Spleen (tissue), 11 donors: ENCODE results near the gene FAM219A. TPM values are rescaled to one million over a fixed set of nuclear protein-coding genes. Genes with fewer than 3 reads are reported as not detected.

Source experiments
- DNase-seq: peaks from one replicate; pipeline ENCODE4 v3.0.0-alpha.2; 2020
- H3K27ac ChIP-seq, 8 donors: fragments of 200-600 bp; sonication (generic) in 7 of 8; 1 replicate in 4 of 8; 2 replicates in 4 of 8; pipeline versions ENCODE4 v1.5.0 to v1.8.0; 2016 to 2021; ENCODE audit warnings: inconsistent platforms in 4 of 8, mild to moderate bottlenecking in 4 of 8, moderate library complexity in 1 of 8
- H3K27me3 ChIP-seq, 7 donors: fragments of 200-600 bp; sonication (generic) in 6 of 7; replicated peaks in 1 of 7; 1 replicate in 4 of 7; 2 replicates in 3 of 7; pipeline versions ENCODE4 v1.5.0 to v1.8.0; 2016 to 2021; ENCODE audit warnings: inconsistent platforms in 3 of 7, mild to moderate bottlenecking in 1 of 7
- H3K36me3 ChIP-seq, 6 donors: fragments of 200-600 bp; sonication (generic) in 5 of 6; 1 replicate in 4 of 6; 2 replicates in 2 of 6; pipeline versions ENCODE4 v1.5.0 to v1.8.0; 2016 to 2021; ENCODE audit warnings: inconsistent platforms in 2 of 6
- H3K4me1 ChIP-seq, 6 donors: fragments of 200-600 bp; sonication (generic) in 5 of 6; 1 replicate in 3 of 6; 2 replicates in 3 of 6; pipeline versions ENCODE4 v1.5.0 to v1.8.0; 2016 to 2021; ENCODE audit warnings: inconsistent platforms in 3 of 6
- H3K4me3 ChIP-seq, 8 donors: fragments of 200-600 bp; sonication (generic) in 7 of 8; 1 replicate in 4 of 8; 2 replicates in 4 of 8; pipeline versions ENCODE4 v1.5.0 to v1.8.0; 2016 to 2021; ENCODE audit warnings: inconsistent platforms in 4 of 8, mild to moderate bottlenecking in 4 of 8, moderate library complexity in 2 of 8
- H3K9me3 ChIP-seq, 8 donors: fragments of 200-600 bp; sonication (generic) in 7 of 8; 1 replicate in 4 of 8; 2 replicates in 4 of 8; pipeline versions ENCODE4 v1.5.0 to v1.8.0; 2016 to 2021; ENCODE audit warnings: inconsistent platforms in 4 of 8
- CTCF ChIP-seq, 11 experiments: fragments of 200-600 bp in 7 of 11; fragments of 450-650 bp in 4 of 11; sonication (generic) in 4 of 11; IDR thresholded peaks in 8 of 11; conservative IDR thresholded peaks in 3 of 11; 1 replicate in 7 of 11; 2 replicates in 4 of 11; pipeline versions ENCODE4 v1.4.0 to v1.8.0; 2016 to 2021; ENCODE audit warnings: antibody characterized with exemption in 11 of 11, inconsistent platforms in 4 of 11, mild to moderate bottlenecking in 1 of 11
- POLR2A ChIP-seq, 3 donors: fragments of 450-650 bp; IDR thresholded peaks; one replicate each; pipeline ENCODE4 v1.5.1; 2017; ENCODE audit warnings: antibody characterized with exemption in 3 of 3, mild to moderate bottlenecking in 1 of 3
- POLR2AphosphoS5 ChIP-seq, 3 donors: sonication (generic); formaldehyde crosslinking; IDR thresholded peaks; one replicate each; pipeline ENCODE4 v1.5.1; 2017; ENCODE audit warnings: antibody characterized with exemption in 3 of 3
- WGBS, 5 donors: extraction: QIAGEN DNeasy Blood & Tissue Kit in 3 of 5; methylation state at CpG; one replicate each; pipeline versions ENCODE4 v1.1.5 to v1.1.7; 2013 to 2018; 5-methylcytosine and 5-hydroxymethylcytosine counted together
- intact Hi-C: fragments of 100-400 bp; cut with DNase I; formaldehyde crosslinking; loops from one replicate; pipeline ENCODE4 v1.15.0; 2023; ENCODE audit warnings: low total_unique reads
- polyA plus RNA-seq, 3 donors: library from polyadenylated mRNA; stranded (reverse); fragments of 200-250 nt; gene quantifications; one replicate each; pipeline ENCODE4 v1.2.1, GENCODE V29; 2013
- total RNA-seq, 7 donors: library from RNA; depleted of rRNA in 3 of 7; stranded (reverse); fragments of >200 nt in 3 of 7; fragmentation: NEBNext Ultra II Directional in 4 of 7; extraction: Animal tissue kit (Norgen Biotek cat#: 25700) in 4 of 7; gene quantifications; one replicate each; pipeline versions ENCODE4 v1.1.0 to v1.2.1, GENCODE V29; 2016 to 2021
- donor health status: healthy with polysubstance abuse.
- donor health status: DM: no; HTN: no; CAD: no; lungs with moderate emphysema.
- donor health status: DM: no; HTN: no; CAD: no.
- donor health status: Bipolar disorder and iron deficiency.
- donor health status: healthy.
- donor health status: DM: no; HTN: no; CAD: no.
- donor health status: DM: yes; HTN: yes; CAD: no.

FAM219A gene
- total and polyA plus RNA-seq, 10 donors = 3.2 to 26.9 (median 11.0) TPM

- no peak for DNase-seq
- H3K27ac ChIP-seq = no peak overlapping the region
- H3K36me3 ChIP-seq = peaks cover 0 to 41% (median 15%) of the 10 kb centered on the region in 6 donors
- intact Hi-C loops = no loop called here
- WGBS, 5 donors = 73 to 80% (median 75%) methylated on average over 7 of the region's 7 CpGs
- no peak overlapping the region for H3K4me3 ChIP-seq
- TF ChIP-seq POLR2A (IDR thresholded peaks at IDR 0.05) (no peak), CTCF (IDR thresholded peaks at IDR 0.05 in 8 of 11, conservative IDR thresholded peaks at IDR 0.05 in 3 of 11) (no peak), POLR2AphosphoS5 (IDR thresholded peaks at IDR 0.05) (no peak)
- H3K27me3 ChIP-seq = peaks cover 0 to 6% (median 0%) of the 10 kb centered on the region in 7 donors
- H3K4me1 ChIP-seq = no peaks in the 10 kb centered on the region
- H3K9me3 ChIP-seq = no peaks in the 10 kb centered on the region
Measured at GRCh38 chr9:34396276-34397214, 61.8 kb downstream of the FAM219A start.

DNA sequence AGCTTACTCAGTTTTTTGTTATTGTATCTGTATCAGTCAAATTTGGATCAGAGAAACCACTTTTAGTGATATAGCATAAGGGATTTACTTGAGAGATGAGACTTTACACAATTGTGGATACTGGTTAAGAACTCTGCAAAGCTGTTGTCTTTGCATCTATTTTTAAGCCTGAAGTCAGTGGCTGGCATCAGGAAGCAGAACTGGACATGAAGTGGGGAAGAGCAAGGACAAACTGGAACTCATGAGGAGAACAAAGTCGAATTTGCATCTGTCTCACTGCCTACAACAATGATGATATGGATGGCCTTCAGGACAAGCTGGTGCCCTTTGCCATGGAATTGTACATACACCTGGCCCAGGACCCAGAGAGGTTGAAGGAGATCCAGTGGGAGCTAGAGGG is 65.9 kb downstream of the FAM219A start:
- no peak overlapping the region for H3K27ac ChIP-seq
- H3K4me1 ChIP-seq = no peaks in the 10 kb centered on the region
- H3K36me3 ChIP-seq = peaks cover 0 to under 1% (median 0%) of the 10 kb centered on the region in 6 donors
- H3K9me3 ChIP-seq = no peaks in the 10 kb centered on the region
- TF ChIP-seq POLR2A (IDR thresholded peaks at IDR 0.05) = no peak
- TF ChIP-seq CTCF (IDR thresholded peaks at IDR 0.05 in 8 of 11, conservative IDR thresholded peaks at IDR 0.05 in 3 of 11) = no peak
- TF ChIP-seq POLR2AphosphoS5 (IDR thresholded peaks at IDR 0.05) = no peak
- H3K27me3 ChIP-seq = peaks cover 0 to 12% (median 0%) of the 10 kb centered on the region in 7 donors
- no peak for DNase-seq
- intact Hi-C loops = no loop called here
- no peak overlapping the region for H3K4me3 ChIP-seq
- 42 to 70% (median 50%) methylated on average over 1 of the region's 1 CpG for WGBS, 5 donors

- WGBS, 5 donors = 55 to 90% (median 76%) methylated on average over 2 to 4 of the region's 4 CpGs
- no peak for DNase-seq
- TF ChIP-seq POLR2AphosphoS5 (IDR thresholded peaks at IDR 0.05) = no peak
- no peak for TF ChIP-seq CTCF (IDR thresholded peaks at IDR 0.05 in 8 of 11, conservative IDR thresholded peaks at IDR 0.05 in 3 of 11)
- no peak for TF ChIP-seq POLR2A (IDR thresholded peaks at IDR 0.05)
- Histone ChIP-seq H3K27ac (no peak overlapping the region), H3K4me1 (no peaks in the 10 kb centered on the region), H3K4me3 (no peak overlapping the region), H3K36me3 (no peaks in the 10 kb centered on the region), H3K9me3 (no peaks in the 10 kb centered on the region), H3K27me3 (peaks cover 0 to 12% (median 0%) of the 10 kb centered on the region in 7 donors)
- intact Hi-C loops = loop anchor here (10.0 kb wide), 1 partner anchor 132 kb away; no protein-coding TSS in a partner anchor
Measured at GRCh38 chr9:34387239-34387638, 71.1 kb downstream of the FAM219A start.

DNA sequence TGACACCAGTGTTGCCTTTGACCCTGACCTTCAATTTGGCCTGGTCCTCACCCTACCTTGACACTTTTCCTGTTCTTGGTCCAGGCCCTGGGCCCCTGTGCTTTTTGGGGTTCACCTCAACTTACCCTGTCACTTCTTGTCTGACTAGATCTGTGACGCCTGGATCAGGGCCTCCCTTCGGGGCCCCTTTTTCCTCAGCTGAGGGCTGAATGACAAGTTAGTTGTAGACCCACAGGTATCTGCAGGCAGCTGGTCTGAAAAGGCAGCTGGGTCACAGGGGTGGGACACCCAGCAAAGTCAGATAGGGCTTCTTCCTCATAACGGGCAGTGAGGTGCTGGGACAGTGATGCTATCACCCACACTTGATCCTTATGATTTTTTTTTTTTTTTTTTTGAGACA is 71.7 kb downstream of the FAM219A start:
- no peaks in the 10 kb centered on the region for H3K9me3 ChIP-seq
- DNase-seq = no peak
- no peak overlapping the region for H3K4me3 ChIP-seq
- H3K27ac ChIP-seq = no peak overlapping the region
- TF ChIP-seq POLR2A (IDR thresholded peaks at IDR 0.05) (no peak), POLR2AphosphoS5 (IDR thresholded peaks at IDR 0.05) (no peak), CTCF (IDR thresholded peaks at IDR 0.05 in 8 of 11, conservative IDR thresholded peaks at IDR 0.05 in 3 of 11) (no peak)
- peaks cover 0 to 7% (median 0%) of the 10 kb centered on the region in 7 donors for H3K27me3 ChIP-seq
- intact Hi-C loops = loop anchor here (10.0 kb wide), 1 partner anchor 132 kb away; no protein-coding TSS in a partner anchor
- 73 to 94% (median 80%) methylated on average over 3 of the region's 3 CpGs for WGBS, 5 donors
- peaks cover 0 to 1% (median 0%) of the 10 kb centered on the region in 6 donors for H3K4me1 ChIP-seq
- no peaks in the 10 kb centered on the region for H3K36me3 ChIP-seq
